K562 (cell line): ENCODE data around the gene TAF8.

Source experiments
- NR2C2 ChIP-seq, 2 experiments: fragments of 200-800 bp in 1 of 2; sonication (Bioruptor generic) in 1 of 2; sonication (generic) in 1 of 2; formaldehyde crosslinking in 1 of 2; IDR thresholded peaks; 2 replicates each; pipeline versions ENCODE4 v1.6.1 to v1.8.0; 2016 to 2022; ENCODE audit warnings: mild to moderate bottlenecking in 1 of 2, missing compliant biosample characterization in 1 of 2, missing genetic modification characterization in 1 of 2, missing genetic modification reagents in 1 of 2
- RBM22 ChIP-seq: fragments of 200-400 bp; formaldehyde crosslinking; IDR thresholded peaks from 2 replicates; pipeline ENCODE4 v1.6.1; 2018; ENCODE audit warnings: low read length, low read depth; ENCODE audit not compliant: poor library complexity, severe bottlenecking
- RFX5 ChIP-seq: IDR thresholded peaks from 2 replicates; pipeline ENCODE4 v1.6.1; 2011; ENCODE audit warnings: low read depth, mild to moderate bottlenecking, improper control_type of control experiment, low read length

- TF ChIP-seq RBM22 (no peak), RFX5 (no peak), NR2C2 (CRISPR knock-in tag; IDR thresholded peaks at IDR 0.05) (no peak), NR2C2 (tag; IDR thresholded peaks at IDR 0.05) (no peak)
These were observed 3.1 kb upstream of the TAF8 start for GRCh38 chr6:42047213-42047590.
